Activated naive CD4-positive, alpha-beta T cell treated with anti-CD3 and anti-CD28 coated beads, Interleukin-2, amount 50 U/mL, for 16 hours (primary cell): ENCODE results near the gene DESI1.
"Not testable (repeated sequence)": the region's sequence is repeated elsewhere in the genome, so short reads cannot be mapped to it uniquely, and the experiment has no call there.

Experiments used
- DNase-seq: peaks from one replicate; pipeline ENCODE4 v3.0.0-alpha.2; 2020

The DESI1 gene

DNA sequence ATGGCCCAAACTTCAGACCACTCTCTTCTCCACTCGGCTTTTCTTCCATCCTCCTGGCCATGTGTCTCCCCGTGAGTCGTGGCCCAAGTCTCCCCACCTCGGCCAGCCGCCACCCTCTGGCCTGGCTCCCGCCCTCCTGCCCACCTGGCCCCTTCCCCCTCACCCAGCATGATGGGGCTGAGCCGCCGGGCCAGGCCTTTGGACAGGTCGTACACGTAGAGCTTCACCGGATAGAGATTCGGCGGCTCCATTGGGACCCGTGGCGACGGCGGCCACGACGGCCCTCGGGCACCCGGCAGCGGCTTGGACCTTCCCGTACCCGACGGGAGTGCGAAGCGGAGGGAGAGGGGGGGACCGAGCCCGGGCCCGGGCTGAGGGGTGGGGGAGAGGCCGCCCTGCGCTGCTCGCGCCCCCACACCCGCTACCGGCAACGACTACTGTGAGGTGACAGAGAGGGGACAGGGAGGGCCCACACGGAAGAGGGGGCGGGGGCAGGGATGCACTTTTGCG is at the start of gene DESI1:
DESI1 (minus strand) TSS at position 455 of the 510 bp plus-strand sequence; CDS start at position 251, 204 bp downstream.
- DNase-seq: no peak

DNA sequence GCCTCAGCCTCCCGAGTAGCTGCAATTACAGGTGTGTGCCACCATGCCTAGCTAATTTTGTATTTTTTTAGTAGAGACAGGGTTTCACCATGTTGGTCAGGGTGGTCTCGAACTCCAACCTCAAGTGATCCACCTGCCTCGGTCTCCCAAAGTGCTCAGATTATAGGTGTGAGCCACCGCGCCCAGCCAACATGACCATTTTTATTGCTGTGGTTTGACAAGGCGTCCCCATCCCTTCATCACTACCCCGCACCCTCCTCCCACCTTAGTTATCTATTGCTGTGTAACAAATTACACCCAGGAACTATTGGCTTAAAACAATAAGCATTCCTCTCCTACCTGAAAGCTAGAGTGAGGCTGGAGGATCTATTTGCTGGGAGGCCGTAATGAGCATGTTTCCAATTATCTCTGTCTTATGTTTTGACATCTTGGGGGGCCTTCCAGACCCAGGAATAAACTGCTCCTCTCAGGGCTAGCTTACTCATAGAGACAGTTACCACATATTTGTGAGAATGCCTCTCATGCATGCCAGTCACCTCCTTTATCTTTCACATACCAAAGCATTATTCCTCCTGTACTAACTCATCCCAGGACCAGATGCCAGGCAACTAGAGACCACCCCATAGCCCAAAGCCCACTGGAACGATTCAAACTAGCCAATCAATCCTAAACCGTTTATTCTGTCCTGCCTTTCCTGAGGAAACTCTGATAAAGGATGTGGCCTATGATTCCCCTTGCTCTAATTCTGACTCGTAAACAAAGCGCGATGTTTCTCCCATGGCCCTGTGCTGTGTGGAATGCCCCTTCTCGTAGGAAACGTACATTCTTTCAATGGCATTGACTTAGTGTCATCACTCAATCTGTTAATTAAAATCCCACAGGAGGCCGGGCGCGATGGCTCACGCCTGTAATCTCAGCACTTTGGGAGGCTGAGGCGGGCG is 48.4 kb upstream of the DESI1 start:
- no peak for DNase-seq

DNA sequence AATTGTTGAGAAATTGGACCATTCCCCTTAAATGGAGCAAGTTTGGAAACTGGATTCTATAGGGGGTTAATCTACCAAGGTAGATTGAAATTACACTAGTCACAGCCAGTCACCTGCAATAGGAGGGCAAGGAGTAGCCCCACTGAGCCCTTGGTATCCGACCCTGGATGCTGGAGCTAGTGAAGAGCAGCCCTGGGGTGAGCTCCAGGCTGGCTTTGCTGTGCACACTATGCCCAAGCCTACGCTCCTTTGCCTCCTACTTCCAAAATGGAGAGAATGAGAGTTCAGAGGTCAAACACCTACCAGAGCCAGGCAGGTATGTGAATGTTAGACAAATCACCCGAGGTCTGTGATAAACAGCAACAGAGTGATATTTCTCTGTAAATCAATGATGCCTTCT is 44.1 kb upstream of the DESI1 start:
- no peak for DNase-seq

DNA sequence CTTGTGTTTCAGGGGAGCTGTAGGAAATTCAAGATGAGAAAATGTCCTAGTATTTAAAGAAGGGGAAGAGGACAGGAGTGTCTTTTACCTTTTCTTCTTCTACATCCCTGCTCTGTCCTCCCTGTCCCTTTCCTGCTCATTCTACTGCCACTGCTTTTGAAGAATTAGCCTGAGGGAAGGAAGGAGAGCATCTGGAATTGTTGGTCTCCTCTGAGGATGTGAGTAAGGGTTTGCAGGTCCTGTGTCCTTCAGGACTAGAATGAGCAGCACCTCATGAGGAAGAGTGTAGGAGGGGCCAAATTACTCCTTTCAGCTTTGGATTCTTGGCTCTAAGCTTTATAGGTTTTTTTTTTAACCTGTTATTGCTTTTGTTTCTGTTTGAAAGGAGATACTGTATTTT is 43.6 kb upstream of the DESI1 start:
- DNase-seq: no peak

DNA sequence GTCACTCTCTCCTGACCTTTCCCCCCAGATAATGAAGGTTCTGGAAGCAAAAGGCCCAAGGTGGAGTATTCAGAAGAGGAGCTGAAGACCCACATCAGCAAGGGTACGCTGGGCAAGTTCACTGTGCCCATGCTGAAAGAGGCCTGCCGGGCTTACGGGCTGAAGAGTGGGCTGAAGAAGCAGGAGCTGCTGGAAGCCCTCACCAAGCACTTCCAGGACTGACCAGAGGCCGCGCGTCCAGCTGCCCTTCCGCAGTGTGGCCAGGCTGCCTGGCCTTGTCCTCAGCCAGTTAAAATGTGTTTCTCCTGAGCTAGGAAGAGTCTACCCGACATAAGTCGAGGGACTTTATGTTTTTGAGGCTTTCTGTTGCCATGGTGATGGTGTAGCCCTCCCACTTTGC is 42.8 kb upstream of the DESI1 start:
- not testable (repeated sequence) for DNase-seq

DNA sequence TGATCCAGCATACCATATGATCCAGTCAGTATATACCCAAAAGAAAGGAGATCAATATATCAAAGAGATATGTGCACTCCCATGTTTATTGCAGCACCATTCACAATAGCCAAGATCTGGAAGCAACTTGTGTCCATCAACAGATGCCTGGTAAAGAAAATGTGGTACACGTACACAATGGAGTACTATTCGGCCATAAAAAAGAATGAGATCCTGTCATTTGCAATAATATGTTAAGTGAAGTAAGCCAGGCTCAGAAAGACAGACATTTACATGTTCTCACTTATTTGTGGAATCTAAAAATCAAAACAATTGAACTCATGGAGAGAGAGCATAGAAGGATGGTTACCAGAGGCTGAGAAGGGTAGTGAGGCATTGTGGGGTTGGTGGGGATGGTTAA is 40.9 kb upstream of the DESI1 start:
- no peak for DNase-seq

DNA sequence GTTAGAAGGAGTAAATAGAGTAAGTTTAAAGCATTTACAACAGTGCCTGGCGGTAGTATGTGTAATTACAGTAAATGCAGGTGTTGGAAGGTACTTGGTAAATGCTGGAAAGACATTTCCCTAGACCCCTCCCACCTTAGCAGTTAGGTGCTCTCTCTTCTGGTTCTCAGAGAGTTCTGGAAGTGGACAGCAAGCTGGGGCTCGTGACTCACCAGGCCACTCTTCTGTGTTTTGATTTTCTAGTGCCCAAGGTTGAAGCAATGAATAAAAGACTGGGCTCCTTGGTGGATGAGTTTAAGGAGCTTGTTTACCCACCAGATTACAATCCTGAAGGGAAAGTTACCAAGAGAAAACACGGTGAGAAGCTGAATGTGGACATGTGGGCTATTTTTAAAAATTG is 40.2 kb upstream of the DESI1 start:
- DNase-seq: no peak

DNA sequence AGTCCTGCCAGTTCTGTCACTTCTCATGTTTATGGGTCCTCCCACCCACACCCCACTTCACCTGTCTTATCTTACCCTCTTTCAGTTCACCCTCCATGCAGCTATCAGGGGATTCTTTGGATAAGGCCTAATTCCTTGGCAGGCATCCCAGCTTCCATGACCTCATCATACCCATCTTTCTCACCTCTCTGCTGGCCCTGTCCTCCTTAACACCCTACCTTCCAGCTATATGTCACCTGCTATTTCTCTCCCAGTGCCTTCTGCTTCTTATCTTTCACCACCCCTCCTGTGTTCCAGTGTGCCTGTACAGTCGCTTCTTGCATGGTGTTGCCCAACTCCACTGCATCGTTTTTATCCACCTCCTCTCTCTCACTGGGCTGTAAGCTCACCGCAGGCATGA is 39.6 kb upstream of the DESI1 start:
- no peak for DNase-seq

DNA sequence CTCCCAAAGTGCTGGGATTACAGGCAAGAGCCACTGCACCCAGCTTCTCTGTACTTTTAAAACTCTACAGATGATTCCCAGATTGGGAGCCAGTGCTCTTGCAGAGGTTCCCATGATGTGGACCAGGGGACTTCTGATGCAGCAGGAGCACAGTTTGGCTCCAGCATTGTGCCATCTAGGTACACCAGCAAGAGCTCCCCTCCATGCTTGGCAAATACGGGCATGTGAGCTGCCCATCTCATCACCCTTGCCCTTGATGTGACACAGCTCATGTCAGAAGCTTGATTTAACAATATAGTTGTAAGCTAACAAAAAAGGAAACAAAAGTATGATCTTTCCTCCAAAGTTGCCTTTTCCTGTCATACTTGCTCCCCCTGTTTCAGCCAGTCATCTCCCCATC is 39.1 kb upstream of the DESI1 start:
- DNase-seq: no peak

DNA sequence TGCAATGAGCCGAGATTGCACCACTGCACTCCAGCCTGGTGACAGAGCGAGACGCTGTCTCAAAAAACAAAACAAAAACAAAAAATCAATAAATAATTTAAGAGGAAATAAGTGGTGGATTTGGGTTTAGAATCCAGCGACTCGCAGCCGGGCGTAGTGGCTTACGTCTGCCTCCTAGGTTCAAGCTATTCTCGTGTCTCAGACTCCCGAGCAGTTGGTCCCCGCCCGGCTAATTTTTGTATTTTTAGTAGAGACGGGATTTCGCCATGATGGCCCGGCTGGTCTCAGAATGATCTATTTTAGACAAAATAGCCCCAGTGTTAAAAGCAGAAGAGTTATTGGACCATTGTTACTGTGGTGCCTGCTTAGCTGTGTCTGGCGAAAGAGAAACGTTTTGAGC is 38.0 kb upstream of the DESI1 start:
- no peak for DNase-seq

DNA sequence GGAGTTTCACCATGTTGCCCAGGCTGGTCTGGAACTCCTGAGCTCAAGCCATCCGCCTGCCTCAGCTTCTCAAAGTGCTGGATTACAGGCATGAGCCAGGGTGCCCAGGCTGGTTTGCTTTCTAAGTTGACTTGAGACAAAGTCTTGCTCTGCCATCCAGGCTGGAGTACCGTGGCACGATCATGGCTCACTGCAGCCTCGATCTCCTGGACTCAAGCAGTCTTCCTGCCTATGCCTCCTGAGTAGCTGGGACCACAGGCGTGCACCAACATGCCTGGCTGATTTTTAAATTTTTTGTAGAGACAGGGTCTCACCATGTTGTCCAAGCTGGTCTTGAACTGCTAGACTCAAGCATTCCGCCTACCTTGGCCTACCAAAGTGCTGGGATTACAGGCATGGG is 36.9 kb upstream of the DESI1 start:
- DNase-seq: no peak

DNA sequence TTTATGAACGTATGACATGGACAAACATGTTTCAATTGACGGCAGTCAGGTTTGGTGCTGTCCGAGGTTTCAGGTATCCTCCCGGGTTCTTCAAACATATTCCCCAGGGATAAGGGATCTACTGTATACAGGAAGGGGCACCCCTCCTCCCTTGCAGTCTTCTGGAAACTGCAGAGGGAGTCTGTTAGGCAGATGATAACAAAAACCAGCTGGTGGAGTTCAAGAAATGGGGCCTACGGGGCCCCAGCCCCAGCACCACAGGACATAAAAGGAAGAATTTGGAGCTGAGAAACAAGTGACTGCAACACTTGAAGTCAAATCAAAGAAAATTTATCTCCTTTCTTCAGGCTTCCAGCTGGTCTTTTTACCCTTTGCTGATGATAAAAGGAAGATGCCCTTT is 35.7 kb upstream of the DESI1 start:
- DNase-seq: no peak

DNA sequence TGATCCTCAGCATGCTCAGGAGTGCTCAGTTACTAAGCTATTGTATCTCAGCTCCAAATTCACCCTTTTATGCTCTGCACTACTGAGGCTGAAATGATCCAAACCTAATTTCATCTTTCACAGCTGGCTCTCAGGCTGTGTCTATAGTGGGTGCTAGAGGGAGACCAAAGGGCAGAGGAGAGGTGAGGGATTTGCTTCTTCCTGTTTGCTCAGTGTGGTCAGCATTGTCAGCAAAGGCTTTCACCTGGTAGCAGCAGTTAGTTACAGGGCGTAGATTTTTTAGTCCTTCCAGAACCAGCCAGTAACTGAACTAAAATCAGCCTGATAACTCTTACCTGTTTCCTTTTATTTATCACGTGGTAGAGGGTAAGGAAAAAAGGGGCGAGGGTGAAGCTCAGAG is 33.5 kb upstream of the DESI1 start:
- no peak for DNase-seq

DNA sequence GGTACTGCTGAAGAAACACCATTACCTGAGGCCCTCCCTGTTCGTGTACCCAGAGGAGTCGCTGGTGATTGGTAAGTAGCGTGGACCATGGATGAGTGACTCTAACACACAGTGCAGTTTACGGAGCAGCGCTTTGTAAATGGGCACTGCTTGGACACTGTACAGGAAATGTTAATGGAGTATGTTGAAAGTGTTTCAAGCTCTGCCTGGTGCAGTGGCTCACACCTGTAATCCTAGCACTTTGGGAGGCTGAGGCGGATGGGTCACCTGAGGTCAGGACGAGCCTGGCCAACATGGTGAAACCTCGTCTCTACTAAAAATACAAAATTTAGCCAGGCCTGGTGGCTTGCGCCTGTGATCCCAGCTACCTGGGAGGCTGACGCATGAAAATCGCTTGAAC is 30.0 kb upstream of the DESI1 start:
- no peak for DNase-seq

DNA sequence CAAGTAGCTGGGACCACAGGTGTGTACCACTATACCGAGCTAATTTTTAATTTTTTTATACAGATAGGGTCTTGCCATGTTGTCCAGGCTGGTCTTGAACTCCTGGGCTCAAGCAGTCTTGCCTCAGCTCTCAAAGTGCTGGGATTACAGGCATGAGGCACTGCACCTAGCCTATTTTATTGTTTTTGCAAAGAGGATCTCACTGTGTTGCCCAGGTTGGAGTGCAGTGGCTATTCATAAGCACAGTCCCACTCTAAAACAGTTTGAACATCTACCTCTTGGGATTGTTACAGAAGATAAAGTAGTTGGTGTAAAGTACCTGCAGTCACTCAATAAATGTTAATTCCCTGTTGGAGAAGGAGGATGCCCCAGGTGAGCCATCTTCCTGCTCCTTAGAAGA is 29.4 kb upstream of the DESI1 start:
- no peak for DNase-seq

DNA sequence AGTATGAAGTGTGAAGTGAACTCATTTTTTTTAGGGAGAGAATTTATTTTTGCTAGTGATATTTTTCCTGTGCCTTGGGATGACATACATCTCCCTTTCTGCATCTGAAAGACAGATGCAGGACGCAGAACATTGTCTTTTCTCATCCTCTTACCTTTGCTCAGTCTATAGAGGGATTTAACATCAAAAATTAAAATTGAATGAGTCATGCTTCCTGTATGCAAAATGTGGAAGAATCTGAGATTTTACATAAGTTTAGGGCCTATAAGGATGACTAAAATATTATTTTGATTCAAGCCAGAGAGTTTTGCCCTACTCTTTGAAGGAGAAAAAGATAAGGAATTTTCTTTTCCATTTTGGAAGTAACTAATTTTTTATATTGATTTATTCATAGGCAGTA is 27.6 kb upstream of the DESI1 start:
- no peak for DNase-seq

DNA sequence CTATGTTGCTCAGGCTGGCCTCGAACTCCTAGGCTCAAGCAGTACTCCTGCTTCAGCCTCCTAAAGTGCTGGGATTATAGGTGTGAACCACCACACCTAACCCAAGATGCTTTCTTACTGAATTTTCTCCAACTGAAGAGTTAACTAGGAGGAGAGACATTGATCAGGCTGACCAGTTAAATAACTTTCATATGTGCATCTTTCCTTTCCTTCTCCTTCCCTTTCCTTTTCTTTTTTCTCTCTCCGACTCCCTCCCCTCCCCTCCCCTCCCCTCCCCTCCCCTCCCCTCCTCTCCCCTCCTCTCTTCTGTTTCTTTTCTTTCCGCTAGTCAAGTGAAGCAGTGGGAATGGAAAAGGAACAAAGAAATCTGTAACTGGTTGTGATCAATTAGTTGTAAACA is 26.9 kb upstream of the DESI1 start:
- DNase-seq: no peak

DNA sequence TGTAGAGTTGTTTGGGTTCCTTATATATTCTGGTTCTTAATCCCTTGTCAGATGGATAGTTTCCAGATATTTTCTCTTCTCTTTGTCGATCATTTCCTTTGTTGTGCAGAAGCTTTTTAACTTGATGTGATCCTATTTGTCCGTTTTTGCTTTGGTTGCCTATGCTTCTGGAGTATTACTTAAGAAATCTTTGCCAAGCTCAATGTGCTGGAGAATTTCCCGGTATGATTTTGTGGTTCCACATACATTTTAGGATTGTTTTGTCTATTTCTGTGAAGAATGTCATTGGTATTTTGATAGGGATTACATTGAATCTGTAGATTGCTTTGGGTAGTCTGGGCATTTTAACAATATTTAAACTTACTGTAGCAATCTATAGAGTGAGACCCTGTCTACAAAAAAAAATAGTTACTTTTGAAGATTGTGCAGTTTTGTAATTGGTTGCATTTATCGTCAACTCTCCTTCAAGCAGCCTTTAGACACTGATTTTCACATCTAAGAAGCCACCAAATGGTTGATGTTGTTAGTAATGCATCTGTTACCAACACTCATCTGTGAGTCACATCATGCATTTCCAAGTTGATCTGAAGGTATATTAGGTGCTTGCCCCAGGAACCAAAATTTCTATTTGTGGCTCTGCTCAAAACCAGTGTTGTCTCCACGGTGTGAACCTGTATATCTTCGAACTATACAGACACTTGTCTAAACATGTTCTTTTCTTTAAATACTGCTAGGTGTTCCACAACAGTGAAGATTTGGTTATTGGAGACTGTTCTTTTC is 21.7 kb upstream of the DESI1 start:
- no peak for DNase-seq

DNA sequence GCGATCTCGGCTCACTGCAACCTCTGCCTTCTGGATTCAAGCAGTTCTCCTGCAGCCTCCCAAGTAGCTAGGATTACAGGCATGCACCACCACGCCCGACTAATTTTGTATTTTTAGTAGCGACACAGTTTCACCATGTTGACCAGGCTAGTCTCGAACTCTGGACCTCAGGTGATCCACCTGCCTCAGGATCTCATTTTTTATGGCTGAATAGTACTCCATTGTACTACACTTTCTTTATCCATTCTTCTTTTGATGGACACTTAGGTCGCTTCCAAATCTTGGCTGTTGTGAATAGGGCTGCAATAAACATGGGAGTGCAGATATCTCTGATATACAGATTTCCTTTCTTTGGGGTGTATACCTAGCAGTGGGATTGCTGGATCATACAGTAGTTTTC is 21.0 kb upstream of the DESI1 start:
- no peak for DNase-seq

DNA sequence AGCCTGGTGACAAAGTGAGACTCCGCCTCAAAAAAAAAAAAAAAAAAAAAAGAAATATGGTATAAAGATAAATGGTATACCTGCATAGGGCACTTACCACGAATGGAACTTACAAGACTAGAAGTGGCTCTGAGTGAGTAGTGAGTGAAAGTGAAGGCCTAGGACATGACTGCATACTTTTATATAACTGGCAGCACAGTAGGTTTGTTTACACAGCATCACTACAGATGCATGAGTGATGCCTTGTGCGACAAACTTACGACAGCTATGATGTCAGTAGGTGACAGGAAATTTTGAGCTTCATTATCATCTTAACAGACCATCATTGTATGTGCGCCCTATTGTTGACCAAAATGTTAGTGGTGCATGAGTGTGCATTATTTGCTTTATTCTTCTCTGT is 17.9 kb upstream of the DESI1 start:
- no peak for DNase-seq

DNA sequence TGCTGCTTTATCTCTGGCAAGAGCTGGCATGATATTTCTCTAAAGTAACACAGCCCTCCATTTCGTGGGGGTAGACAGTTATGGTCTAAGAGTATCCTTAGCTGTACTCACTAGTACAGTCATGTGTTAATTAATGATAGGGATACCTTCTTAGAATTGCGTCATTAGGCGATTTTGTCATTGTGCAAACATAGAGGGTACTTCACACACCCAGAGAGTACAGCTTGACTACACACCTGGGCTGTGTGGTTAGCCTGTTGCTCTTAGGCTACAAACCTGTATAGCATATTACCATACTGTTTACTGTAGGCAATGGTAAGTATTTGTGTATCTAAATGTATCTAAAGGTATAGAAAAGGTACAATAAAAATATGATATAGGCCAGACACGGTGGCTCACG is 17.3 kb upstream of the DESI1 start:
- DNase-seq: no peak

DNA sequence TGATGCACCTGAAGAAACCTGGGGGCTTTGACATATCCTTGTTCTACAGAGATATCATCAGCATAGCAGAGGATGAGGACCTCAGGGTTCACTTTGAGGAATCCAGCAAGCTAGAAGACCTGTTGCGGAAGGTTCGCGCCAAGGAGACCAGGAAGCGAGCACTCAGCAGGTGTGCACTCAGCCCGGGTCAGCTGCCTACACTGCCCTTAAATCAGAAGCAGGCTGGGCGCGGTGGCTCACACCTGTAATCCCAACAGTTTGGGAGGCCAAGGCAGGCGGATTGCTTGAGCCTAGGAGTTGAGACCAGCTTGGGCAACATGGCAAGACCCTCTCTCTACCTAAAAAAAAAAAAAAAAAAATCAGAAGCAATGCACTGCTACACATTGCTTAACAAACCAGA is 16.8 kb upstream of the DESI1 start:
- not testable (repeated sequence) for DNase-seq

DNA sequence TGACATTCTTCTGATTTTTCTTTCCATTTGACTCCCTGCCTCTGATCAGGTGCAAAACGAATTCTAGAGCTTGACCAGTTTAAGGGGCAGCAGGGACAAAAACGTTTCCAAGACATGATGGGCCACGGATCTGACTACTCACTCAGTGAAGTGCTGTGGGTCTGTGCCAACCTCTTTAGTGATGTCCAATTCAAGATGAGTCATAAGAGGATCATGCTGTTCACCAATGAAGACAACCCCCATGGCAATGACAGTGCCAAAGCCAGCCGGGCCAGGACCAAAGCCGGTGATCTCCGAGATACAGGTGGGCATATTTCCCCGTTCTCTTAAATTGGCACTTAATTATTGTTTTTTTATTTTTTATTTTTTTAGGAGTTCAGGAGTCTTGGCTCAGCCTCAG is 15.6 kb upstream of the DESI1 start:
- no peak for DNase-seq

DNA sequence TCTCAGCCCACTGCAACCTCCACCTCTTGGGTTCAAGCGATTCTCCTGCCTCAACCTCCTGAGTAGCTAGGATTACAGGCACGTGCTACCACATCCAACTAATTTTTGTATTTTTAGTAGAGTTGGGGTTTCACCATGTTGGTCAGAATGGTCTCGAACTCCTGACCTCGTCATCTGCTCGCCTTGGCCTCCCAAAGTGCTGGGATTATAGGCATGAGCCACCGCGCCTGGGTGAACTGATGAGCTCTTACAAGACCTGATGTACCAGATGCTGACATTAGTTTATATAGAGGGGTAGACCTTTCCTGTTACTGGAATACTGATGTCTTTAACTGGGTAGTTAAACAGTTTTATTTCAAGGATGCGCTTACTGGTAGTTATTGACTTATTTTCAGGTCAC is 13.8 kb upstream of the DESI1 start:
- DNase-seq: not testable (repeated sequence)
